Colon (tissue), 2 donors: ENCODE results near the gene SLCO4A1.

Source experiments
- FAIRE-seq: peaks from 2 replicates; lab custom pipeline; 2012; peaks lifted over from hg19 to GRCh38; lab: Jason Lieb, UNC
- donor health status: control.
- donor health status: control.

SLCO4A1 gene

DNA sequence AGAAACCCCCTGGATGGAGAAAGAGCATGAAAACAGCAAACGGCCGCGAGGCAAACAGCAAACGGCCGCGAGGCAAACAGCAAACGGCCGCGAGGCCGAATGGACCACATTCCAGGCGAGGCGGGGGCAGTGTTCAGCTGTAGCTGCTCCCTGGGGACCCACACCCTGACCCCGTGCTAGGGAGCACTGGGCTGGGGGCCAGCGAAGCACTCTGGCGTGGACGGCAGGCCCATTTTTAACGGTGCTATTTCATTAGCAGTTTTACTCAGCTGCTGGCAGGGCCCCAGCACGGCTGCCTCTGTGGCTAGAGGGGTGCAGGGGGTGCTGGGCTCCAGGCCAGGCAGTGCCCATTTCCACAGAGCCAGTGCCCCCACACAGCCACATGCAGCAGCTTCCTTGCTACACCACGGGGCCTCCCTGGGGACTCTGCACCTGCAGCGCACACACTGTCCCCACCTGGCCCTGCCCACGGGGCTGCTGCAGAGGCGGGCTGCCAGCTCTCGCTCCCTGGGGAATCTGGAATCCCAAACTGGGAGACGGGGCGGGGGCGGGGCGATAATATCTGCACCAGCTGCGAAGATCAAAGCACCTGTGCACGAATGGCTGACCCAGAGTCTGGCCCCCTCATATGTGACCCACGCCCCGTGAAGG, 35.6 kb upstream of the SLCO4A1 start:
- FAIRE-seq, result no peak

DNA sequence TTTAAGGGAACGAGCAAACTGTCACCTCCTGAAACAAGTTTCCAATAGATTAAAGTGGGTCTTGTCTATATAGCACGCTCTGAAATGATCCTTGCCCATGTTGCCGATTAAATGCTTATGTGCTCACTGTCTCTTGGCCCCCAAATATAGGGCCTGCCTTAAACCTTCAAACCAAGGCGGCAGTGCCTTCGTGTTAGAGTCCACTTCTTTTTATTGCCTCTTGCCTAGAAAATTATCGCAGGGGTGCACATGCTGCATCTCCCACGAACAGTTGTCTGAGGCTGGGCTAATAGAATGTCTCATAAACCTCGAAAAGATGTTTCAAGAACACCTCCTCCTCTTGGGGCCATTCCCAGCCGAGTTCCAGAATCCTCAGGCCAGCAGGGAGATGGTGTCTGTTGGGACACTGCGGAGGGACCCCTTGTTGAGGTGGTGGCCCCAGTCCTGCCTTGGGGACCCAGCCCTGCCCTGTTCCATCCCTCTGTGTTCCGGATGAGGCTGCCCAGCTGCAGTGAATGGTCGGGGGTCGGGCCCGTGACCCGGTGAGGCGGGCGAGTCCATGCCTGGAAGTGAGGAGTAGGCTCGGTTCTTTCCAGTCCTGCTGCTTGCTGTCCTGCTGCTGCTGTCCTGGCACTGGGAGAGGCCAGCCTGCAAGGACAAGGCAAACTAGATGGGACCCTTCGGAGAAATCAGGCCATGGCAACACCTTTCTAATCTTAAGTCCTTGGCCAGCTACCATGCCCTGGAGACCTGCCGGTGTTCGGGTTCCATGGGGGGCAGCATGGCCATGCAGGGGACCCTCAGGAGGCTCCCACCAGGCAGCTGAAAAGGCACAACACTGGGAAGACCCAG, 34.7 kb upstream of the SLCO4A1 start:
- no peak for FAIRE-seq

DNA sequence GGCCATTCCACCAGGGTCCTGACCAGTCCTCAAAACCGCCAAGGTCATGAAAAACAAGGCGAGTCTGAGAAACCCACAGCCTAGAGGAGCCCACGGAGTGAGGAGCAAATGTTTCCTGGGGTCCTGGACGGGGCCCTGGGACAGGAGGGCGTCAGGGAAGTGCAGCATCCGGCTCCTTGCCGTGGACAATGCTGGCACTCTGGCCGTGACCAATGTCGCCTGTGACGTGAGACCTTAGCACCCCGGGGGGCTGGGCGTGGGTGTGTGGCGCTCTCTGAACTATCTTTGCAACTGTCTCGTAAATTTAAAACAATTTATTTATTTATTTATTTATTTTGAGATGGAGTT, 34.1 kb upstream of the SLCO4A1 start:
- no peak for FAIRE-seq

DNA sequence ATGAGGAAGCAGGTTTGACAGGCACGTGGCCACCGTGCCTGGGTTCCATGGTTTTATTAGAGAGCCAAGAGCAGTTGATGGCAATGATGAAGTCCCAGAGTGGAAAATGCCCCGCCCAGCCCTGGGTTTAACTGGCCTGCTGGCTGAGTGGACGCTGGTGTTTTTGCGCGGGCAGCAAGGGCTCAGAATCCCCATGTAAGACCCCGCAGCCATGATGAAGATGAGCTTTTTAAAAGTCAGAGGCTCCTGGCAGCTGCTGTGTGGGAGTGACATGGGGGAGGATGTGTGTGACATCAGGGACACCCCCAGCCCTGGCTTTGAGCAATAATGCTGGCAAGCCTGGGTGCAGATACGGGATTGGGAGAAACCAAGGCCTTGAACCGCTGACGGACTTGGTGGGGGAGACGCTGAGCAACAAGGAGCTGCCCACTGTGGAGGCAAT, 33.0 kb upstream of the SLCO4A1 start:
- no peak for FAIRE-seq

DNA sequence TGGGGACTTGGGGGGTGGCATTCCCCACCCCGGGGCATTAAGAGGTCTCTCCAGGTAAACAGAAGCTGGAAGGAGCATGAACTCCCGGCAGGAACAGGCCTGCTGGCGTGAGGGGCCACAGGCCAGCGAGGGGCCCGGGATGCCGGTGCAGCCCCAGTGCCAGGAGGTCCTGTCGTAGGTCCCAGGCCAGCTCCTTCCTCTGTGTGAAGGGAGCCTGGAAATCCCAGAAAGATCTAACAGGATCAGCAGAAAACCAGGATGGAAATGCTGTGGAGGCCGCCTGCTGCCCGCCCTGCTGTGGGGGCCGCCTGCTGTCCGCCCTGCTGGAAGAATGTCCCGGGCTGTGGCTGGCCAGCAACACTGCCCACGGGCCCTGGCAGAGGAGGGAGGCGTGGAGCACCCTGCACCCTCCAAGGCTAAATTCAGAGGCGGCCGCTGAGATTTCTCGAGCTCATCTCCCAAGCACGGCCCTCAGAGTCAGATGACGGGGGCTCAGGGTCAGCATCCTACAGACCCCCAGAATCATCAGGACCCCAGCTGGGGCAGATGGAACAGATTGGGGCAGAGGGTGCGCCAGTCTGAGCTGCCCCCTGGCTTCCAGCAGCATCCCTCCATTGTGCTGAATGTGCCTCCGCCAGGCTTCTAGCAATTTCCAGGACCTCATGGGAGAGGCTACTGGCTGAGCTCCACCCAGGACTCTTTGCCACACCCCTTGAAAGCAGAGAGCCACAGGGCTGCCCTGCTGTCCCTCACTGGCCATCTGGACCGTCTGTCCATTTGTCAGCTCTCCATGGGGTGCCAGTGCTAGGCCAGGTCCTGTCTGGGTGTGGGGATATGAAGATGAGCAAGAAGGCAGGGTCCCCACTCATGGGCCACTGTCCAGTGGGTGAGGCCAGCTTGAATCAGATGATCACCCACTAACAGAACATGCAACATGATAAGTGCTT, 32.2 kb upstream of the SLCO4A1 start:
- no peak for FAIRE-seq

DNA sequence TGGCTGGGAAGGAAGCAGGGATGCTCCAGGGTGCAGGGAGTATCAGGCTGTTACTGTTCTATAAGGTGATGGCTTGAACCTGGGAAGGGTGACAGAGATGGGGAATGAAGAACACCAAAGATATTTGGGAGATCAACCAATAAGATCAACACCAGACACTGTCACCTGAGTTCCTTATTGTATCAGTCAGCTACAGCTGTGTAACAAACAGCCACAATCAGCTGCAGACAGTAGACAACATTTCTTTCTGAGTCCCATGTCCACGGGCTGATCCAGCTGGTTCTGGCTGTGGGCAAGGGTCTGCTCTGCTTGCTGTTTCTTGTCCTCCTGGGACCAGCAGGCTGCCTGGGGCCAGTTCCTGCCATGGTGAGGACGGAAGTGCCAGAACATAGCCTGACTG, 31.3 kb upstream of the SLCO4A1 start:
- FAIRE-seq, result no peak

DNA sequence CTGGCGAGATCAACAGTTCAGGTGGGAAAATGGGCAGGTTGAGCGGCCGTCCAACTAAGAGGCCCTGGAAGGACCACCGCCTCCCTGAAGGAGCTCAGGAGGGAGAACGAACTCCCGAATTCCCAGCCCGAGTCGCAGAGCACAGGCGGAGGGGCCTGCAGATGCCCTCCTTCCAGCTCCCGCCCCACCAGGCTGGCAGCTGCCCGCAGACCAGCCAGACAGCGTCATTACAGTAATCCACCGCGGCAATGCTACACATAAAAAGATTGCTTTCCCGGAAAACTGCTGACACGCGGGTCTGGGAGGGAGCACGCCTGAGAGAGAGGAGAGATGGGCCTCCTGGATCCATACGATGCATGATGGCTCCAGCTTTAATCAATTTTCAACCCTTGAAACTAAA, 30.5 kb upstream of the SLCO4A1 start:
- FAIRE-seq, result no peak

DNA sequence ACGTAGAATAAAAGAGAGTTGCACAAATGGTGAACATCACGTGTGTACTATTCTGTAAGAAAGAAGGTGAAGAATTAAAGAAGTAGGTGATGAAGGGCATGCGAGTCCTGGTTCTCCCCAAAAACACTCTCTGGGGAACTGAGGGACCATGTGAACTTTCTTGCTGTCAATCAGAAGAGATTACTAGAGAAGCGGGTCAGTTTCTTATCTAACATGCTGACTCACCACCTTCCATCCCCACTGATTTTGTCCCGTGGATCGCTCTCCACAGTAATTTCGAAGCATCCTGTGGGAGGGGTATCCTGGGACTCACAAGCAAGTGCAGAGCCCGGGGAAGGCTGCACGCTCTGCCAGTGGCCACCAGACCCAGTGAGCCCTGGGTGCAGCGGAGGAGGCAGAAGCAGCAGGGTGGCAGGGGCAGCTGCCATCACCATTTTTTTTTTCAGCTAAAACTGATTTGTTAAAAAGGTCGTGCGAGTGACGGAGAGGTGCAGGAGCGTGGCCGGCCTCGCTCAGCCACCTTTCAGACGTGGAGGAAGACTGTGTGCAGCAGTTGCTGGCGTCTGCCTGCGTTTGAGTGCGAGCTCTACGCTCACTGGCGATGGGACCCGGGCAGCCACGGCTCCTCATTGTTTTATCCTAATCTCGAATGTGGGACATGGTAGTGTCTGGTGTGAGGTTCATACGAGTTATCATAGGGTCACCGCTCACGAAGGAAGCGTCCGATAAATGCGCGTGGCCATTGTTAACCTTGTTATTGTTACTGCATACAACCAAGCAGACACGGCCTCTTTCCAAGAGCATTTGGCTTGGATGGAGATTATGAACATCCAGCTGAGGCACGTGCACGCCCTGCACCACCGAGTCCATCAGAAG, 28.0 kb upstream of the SLCO4A1 start:
- no peak for FAIRE-seq

DNA sequence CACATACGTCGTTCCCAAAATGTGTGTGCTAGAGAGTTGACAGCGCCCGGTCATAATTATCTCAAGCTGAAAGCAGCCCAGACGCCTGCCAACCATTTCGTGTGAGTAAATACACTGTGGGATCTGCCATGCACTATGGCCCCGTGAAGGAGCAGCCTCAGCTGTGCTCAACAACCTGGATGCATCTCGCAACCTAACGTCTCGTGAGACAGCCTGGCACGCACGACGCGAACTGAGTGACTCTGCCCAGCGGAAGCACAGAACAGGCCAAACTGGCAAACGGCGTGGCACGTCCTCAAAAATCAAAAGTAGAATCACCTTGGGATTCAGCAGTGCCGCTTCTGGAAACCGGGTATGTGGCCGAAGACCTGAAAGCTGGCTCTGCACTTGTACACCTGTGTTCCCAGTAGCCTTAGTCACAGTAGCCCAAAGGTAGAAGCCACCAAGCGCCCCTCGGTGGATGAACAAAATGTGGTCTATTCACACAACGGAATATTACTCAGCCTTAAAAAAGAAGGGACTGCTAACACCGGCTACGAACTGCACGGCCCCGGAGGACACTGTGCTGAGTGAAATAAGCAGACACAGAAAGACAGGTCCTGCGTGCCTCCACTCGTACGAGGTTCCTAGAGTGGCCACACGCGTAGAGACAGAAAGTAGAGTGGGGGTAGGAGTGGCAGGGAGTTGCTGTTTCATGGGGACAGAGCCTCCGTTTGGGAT, 27.2 kb upstream of the SLCO4A1 start:
- FAIRE-seq, result no peak

DNA sequence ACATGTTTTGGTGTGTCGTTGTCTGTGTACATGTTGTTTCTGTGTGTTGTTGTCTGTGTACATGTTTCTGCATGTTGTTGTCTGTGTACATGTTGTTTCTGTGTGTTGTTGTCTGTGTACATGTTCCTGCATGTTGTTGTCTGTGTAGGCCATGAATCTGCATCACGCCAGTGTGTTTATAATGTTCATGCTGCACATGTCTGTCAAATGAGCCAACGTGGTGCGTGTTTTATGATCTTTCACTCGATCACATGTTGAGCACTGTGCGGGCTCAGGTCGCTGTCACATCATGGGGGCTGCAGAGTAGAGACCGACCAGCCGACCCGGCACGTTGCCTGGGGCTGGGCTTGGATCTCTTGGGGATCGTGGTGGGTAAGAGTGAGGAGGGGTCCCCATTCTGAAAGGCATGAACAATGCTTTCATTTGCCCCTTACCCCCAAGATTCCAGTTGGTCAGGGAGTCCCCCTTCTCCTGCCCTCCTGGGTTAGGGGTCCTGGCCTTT, 26.5 kb upstream of the SLCO4A1 start:
- no peak for FAIRE-seq

DNA sequence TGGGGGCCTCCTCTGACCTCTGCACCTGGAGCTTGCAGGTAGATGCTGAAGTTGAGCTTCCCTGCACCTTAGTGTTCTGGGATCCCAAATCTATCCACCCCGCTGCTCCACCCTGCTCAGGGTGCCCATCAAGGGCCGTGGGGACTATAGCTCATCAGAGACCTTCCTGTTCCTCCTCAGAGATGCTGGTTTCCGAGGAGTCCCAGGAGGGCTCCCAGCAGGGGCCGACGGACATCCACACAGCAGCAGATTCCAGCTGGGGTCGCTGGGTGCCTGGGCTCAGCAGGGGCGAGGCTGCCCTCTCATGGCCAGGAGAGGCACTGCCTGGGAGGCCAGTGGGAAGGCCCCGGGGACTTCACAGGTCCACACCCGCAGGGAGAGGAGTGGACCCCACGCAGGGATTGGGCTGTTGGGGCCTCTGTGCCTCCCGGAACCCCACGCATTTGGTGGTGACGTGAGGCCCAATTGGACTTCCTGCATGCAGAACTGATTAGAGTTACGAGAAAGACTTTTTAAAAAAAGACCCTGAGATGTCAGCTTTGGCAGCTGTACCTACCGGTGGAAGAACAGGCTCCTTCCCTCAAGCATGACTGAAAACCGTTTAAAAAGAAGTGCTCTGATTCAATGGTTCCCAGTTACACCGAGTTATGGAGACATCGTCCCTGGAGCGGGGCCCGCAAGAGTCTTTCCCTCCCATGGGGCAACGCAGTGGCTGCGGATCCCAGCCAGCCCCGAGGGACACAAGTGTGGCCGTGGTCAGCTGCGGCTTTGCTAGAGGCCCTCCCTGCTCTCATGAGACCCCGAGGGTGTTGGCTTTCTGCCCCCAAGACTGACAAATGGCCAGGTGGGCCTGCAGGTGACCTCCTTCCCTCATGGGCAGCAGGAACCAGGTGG, 25.3 kb upstream of the SLCO4A1 start:
- FAIRE-seq, result no peak

DNA sequence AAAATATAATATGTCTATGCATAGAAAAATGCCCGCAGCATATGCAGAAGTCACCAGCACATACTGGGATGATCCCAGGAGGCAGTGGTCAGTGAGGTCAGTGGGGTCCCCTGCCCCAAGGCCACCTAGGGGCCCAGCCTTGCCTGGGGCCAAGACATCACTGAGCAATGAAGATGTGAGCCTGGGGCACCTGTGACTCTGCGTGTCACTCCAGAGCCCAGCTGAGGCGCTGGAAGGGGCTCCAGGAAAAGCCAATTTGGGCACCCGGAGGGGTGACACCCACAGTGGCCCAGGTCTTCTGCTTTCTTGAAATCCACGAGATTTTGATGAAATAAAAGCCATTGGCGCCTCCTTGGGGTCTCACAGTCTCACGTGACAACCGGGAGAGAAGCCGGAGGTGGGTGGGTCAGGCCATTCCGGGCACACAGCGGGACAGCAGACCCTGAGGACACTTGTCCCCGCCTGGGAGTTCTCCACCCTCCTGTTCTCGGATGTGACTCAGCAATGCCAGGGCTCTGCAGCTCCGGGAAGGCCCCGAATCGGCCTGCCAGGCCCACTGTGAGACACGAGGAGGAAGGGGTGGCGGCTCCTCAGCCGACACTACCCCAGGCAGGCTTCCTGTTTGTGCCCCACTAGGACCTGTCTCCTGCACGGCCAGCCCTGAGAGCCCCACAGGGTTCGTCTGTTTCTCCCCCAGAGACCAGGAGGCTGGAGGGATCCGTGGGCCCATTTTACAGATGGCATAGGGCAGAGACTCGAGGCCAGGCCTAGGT, 24.4 kb upstream of the SLCO4A1 start:
- FAIRE-seq, result no peak

DNA sequence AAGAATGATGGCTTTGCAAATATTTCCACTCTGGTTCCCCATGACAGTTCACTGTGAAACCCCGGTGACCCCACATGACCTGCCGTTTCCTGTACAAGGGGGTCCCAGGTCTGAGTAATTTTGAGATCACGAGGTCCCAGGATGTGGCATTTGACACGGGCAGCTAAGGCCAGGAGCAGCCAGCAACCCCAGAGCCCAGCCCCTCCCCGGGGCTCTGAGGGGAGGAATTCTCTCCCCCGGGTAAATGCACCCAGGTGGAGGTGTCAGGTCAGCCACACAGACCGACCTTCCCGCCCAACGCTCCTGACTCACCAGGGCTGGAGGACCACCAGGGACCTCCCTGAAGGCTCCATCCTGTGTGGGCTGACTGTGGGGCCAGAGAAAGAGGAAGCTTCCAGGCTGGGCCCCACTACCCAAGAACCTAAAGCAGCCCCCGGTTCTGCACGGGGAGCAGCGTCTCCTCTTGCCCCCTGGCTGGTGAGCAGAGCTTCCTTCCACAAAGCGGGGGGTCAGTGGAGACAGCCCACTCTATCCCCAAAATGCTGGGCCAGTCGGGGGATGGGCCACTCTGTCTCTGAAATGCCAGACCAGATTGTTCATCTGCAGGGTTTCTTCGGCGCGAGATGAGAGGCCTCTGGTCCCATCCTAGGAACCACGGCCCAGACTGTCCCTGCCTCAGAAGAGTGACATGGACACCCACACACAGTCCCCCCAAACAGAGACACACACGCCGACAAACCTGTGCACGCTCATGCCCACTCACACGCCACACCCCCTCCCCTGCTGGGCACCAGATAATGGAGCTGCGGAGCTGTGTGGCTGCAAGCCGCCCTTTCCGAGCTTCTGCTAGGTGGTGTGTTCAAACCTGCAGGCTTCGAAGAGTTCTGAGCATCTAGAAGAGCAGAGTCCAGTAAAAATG, 23.4 kb upstream of the SLCO4A1 start:
- no peak for FAIRE-seq

DNA sequence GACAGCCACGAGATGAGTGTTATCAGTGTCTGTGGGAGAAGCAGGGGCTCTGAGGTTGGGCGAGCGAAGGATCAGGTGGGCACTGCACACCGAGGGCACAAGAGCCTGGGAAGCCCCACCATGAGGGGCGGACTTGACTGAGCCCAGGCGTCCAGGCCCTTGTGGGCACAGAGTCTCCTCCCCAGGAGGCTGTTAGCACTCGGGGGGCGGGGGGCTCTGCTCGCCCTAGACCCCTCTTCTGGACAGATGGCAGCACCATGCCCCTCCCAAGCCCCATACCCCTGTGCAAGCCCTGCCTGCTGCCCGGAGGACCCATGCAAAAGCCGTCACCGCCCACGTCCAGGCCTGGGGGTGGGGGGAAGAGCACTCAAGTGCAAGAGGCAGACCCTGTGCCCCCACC, 21.7 kb upstream of the SLCO4A1 start:
- FAIRE-seq, result no peak

DNA sequence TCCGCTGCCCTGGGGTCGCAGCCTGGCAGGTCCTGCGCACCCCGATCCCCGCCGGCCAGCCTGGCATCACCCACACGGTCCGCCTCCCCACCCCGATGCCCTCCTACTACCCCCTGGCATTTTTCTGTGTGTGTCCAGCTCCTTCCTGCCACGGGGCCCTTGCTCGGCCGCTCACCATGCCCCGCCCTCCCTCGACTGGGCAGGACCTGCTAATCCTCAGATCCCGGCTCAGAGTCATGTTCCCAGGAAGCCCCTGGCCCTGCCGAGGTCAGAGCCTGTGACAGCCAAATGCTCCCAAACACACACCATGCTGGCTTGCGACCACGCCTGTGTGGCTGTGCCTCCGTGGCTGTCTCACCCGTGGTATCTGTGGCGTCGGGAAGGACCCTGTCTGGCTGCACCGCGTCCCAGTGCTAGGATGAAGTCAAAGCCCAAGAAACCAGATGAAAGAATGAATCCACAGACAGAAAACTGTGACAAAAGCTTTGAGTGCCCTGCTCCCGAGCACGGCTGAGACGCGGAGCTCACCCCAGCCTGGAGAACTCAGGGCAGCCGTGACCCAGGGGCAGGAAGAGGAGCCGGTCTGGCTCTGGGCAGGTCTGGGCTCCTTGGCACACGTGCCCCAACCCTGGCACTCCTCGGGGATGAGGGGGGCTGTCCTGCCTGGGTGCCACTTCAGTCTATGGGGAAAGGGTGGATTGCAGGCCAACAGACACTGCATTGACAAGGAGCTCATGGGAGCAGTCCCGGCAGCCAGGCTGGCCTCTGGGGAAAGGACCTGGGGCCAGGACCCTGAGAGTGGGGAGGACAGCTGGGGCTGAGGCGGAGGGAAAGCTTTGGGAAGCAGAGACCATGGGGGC, 20.8 kb upstream of the SLCO4A1 start:
- FAIRE-seq, result no peak

DNA sequence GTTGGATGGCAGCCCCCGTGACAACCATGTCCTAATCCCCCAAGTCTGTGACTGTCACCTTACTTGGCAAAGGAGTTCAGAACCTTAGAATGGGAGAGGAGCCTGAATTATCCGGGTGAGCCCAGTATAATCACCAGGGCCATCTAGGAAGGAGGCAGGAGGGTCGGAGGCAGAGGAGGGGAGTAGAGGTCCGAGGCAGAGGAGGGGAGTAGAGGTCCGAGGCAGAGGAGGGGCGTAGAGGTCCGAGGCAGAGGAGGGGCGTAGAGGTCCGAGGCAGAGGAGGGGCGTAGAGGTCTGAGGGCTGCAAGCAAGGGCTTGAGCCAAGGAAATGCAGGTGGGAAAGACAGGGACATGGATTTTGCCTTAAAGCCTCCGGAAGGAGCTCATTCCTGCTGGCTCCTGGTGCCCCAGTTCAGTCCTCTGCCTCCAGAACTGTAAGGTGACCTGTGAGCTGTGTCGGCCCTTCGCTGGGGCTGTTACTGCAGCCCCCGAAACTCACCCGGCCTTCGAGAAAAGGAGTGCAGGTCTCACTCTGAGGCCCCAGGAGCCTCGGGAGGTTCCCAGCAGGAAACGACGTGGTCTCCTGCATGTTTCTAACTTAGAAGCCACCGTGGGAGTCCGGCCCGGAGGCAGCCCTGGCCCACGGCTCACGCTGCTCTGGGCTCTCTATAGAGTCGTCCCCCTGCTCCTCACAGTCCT, 20.0 kb upstream of the SLCO4A1 start:
- FAIRE-seq, result no peak
